ENCODE results near the gene MGST3. TPM values are rescaled to one million over a fixed set of nuclear protein-coding genes. Genes with fewer than 3 reads are reported as not detected.

MGST3 gene
- total and polyA plus RNA-seq, 2 of the 13 experiments (the other 11 are each of a cell fraction or from before 2014, with no cell fraction given): 59.7 to 61.2 TPM

DNA sequence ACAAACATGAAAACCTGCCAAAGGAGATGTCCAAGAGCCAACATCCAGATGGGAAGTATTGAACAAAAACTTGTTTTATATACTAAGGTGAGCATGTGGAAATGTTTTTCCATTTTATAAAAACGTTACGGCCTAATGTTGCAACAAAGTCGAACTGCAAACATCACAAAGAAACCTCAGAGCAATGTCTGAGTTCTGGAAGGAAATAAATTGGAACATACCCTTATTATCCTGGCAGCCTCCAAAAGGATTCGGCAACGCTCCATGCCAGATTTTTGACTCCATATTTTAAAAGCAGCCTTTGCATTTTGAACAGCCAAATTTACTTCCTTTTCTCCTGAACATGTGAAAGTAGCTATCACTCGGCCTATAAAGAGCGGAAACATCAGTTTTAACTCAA, 64.0 kb downstream of the MGST3 start:
- POLR2A ChIA-PET: interaction anchor here (0.7 kb wide), 1 partner anchor 96 kb away, joined by 3 read pairs; no protein-coding TSS in a partner anchor
- ATAC-seq: no peak

More for the DNA sequence above, 64.0 kb downstream of the MGST3 start:
- CTCF ChIA-PET (ENCODE audit: low intra/inter-chr PET ratio, low total read pairs): no interaction called here
- Histone ChIP-seq H3K36me3 (replicated peaks in 1 of 2; ENCODE audit: control insufficient read depth in 1 of 2, insufficient read depth in 2 of 2, low read length in 2 of 2) (no peaks in the 10 kb centered on the region; a peak in 1 of 5 replicates), H3K27me3 (ENCODE audit: control insufficient read depth in 1 of 2, insufficient read depth in 2 of 2, low read length in 2 of 2) (no peaks in the 10 kb centered on the region; a peak in 2 of 5 replicates), H3K9me3 (ENCODE audit: low read length) (no peaks in the 10 kb centered on the region), H3K4me2 (ENCODE audit: low read depth, low read length) (no peak overlapping the region), H3K79me2 (ENCODE audit: insufficient read depth, low read length) (peaks cover 12% of the 10 kb centered on the region), H3K4me3 (replicated peaks in 1 of 3; ENCODE audit: insufficient read depth in 1 of 3, low read depth in 2 of 3, low read length in 3 of 3) (no peak overlapping the region), H2AFZ (ENCODE audit: low read length) (no peak overlapping the region), H4K20me1 (ENCODE audit: insufficient read depth, low read length) (no peaks in the 10 kb centered on the region; the same call in 1 of the 2 replicates), H3K9ac (ENCODE audit: insufficient read depth, low read depth, low read length) (no peak overlapping the region), H3K4me1 (ENCODE audit: insufficient read depth, low read length) (peaks cover 32% of the 10 kb centered on the region), H3K27ac (ENCODE audit: extremely low read length, insufficient read depth, low read length) (no peak overlapping the region)
- WGBS (ENCODE audit: low lambda C conversion rate): 90% methylated on average over 7 of the region's 7 CpGs
- in situ Hi-C loops (cut with HindIII; ENCODE audit: extremely low pct_ligation_motif_present, low pct_unique_long_range_greater_than_20kb): loop anchor here (5.0 kb wide), 1 partner anchor 217 kb away; no protein-coding TSS in a partner anchor
- DNase-seq (ENCODE audit: low spot score) (no peak), FAIRE-seq (no peak)
- BruUV-seq (replicated peaks): no TSS peak
- TF ChIP-seq ZNF598 (CRISPR knock-in tag; IDR thresholded peaks at IDR 0.05; ENCODE audit: borderline replicate concordance) (no peak), ZNF660 (CRISPR knock-in tag; IDR thresholded peaks at IDR 0.05; ENCODE audit: borderline replicate concordance, low read depth) (no peak), ZNF235 (CRISPR knock-in tag; IDR thresholded peaks at IDR 0.05; ENCODE audit: borderline replicate concordance) (no peak), HDAC2 (CRISPR knock-in tag; IDR thresholded peaks at IDR 0.05) (no peak), SRSF4 (IDR thresholded peaks at IDR 0.05; ENCODE audit: low read depth, low read length, poor library complexity, severe bottlenecking) (no peak), FOXM1 (CRISPR knock-in tag; IDR thresholded peaks at IDR 0.05) (no peak), MAZ (IDR thresholded peaks at IDR 0.05; ENCODE audit: borderline replicate concordance, low read depth, low read length) (no peak), MAZ (CRISPR knock-in tag; IDR thresholded peaks at IDR 0.05; ENCODE audit: low read depth) (no peak), IKZF1 (IDR thresholded peaks at IDR 0.05) (no peak), ZBTB21 (CRISPR knock-in tag; IDR thresholded peaks at IDR 0.05) (no peak), NR2C2 (CRISPR knock-in tag; IDR thresholded peaks at IDR 0.05; ENCODE audit: borderline replicate concordance) (no peak)
- TF ChIP-seq, protein P1, sequence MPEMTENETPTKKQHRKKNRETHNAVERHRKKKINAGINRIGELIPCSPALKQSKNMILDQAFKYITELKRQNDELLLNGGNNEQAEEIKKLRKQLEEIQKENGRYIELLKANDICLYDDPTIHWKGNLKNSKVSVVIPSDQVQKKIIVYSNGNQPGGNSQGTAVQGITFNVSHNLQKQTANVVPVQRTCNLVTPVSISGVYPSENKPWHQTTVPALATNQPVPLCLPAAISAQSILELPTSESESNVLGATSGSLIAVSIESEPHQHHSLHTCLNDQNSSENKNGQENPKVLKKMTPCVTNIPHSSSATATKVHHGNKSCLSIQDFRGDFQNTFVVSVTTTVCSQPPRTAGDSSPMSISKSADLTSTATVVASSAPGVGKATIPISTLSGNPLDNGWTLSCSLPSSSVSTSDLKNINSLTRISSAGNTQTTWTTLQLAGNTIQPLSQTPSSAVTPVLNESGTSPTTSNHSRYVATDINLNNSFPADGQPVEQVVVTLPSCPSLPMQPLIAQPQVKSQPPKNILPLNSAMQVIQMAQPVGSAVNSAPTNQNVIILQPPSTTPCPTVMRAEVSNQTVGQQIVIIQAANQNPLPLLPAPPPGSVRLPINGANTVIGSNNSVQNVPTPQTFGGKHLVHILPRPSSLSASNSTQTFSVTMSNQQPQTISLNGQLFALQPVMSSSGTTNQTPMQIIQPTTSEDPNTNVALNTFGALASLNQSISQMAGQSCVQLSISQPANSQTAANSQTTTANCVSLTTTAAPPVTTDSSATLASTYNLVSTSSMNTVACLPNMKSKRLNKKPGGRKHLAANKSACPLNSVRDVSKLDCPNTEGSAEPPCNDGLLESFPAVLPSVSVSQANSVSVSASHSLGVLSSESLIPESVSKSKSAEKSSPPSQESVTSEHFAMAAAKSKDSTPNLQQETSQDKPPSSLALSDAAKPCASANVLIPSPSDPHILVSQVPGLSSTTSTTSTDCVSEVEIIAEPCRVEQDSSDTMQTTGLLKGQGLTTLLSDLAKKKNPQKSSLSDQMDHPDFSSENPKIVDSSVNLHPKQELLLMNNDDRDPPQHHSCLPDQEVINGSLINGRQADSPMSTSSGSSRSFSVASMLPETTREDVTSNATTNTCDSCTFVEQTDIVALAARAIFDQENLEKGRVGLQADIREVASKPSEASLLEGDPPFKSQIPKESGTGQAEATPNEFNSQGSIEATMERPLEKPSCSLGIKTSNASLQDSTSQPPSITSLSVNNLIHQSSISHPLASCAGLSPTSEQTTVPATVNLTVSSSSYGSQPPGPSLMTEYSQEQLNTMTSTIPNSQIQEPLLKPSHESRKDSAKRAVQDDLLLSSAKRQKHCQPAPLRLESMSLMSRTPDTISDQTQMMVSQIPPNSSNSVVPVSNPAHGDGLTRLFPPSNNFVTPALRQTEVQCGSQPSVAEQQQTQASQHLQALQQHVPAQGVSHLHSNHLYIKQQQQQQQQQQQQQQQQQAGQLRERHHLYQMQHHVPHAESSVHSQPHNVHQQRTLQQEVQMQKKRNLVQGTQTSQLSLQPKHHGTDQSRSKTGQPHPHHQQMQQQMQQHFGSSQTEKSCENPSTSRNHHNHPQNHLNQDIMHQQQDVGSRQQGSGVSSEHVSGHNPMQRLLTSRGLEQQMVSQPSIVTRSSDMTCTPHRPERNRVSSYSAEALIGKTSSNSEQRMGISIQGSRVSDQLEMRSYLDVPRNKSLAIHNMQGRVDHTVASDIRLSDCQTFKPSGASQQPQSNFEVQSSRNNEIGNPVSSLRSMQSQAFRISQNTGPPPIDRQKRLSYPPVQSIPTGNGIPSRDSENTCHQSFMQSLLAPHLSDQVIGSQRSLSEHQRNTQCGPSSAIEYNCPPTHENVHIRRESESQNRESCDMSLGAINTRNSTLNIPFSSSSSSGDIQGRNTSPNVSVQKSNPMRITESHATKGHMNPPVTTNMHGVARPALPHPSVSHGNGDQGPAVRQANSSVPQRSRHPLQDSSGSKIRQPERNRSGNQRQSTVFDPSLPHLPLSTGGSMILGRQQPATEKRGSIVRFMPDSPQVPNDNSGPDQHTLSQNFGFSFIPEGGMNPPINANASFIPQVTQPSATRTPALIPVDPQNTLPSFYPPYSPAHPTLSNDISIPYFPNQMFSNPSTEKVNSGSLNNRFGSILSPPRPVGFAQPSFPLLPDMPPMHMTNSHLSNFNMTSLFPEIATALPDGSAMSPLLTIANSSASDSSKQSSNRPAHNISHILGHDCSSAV (CRISPR knock-in tag; IDR thresholded peaks at IDR 0.05; ENCODE audit: borderline replicate concordance): no peak
- TF ChIP-seq, protein P2, sequence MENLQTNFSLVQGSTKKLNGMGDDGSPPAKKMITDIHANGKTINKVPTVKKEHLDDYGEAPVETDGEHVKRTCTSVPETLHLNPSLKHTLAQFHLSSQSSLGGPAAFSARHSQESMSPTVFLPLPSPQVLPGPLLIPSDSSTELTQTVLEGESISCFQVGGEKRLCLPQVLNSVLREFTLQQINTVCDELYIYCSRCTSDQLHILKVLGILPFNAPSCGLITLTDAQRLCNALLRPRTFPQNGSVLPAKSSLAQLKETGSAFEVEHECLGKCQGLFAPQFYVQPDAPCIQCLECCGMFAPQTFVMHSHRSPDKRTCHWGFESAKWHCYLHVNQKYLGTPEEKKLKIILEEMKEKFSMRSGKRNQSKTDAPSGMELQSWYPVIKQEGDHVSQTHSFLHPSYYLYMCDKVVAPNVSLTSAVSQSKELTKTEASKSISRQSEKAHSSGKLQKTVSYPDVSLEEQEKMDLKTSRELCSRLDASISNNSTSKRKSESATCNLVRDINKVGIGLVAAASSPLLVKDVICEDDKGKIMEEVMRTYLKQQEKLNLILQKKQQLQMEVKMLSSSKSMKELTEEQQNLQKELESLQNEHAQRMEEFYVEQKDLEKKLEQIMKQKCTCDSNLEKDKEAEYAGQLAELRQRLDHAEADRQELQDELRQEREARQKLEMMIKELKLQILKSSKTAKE (CRISPR knock-in tag; IDR thresholded peaks at IDR 0.05; ENCODE audit: borderline replicate concordance): no peak
- intact Hi-C loops (cut with micrococcal nuclease; ENCODE audit: unreplicated experiment): loop anchor here (5.0 kb wide), 3 partner anchors 93 to 558 kb away; no protein-coding TSS in a partner anchor
